Ascending aorta (tissue), 2 donors: Measurements from ENCODE around the gene MTPN. TPM values are rescaled to one million over a fixed set of nuclear protein-coding genes. Genes with fewer than 3 reads are reported as not detected.

Experiments used
- DNase-seq, 2 donors: peaks; one replicate each; pipeline ENCODE4 v3.0.0-alpha.2; 2019; ENCODE audit warnings: low spot score in 2 of 2
- H3K27ac ChIP-seq, 2 donors: fragments of 200-600 bp; sonication (generic); one replicate each; pipeline ENCODE4 v1.5.1; 2016 to 2017; ENCODE audit warnings: mild to moderate bottlenecking in 1 of 2
- H3K27me3 ChIP-seq: fragments of 200-600 bp; sonication (generic); one replicate; pipeline ENCODE4 v1.5.1; 2017
- H3K36me3 ChIP-seq, 2 donors: fragments of 200-600 bp; sonication (generic); one replicate each; pipeline ENCODE4 v1.5.1; 2016
- H3K4me1 ChIP-seq, 2 donors: fragments of 200-600 bp; sonication (generic); one replicate each; pipeline ENCODE4 v1.5.1; 2016 to 2017; ENCODE audit warnings: mild to moderate bottlenecking in 1 of 2
- H3K4me3 ChIP-seq, 2 donors: fragments of 200-600 bp; sonication (generic); one replicate each; pipeline ENCODE4 v1.5.1; 2016 to 2017; ENCODE audit warnings: mild to moderate bottlenecking in 1 of 2
- H3K9me3 ChIP-seq, 2 donors: fragments of 200-600 bp; sonication (generic); one replicate each; pipeline ENCODE4 v1.5.1; 2016
- intact Hi-C: fragments of 100-400 bp; cut with DNase I; formaldehyde crosslinking; loops from one replicate; pipeline ENCODE4 v1.15.1; 2023
- total RNA-seq: library from RNA; depleted of rRNA; stranded (reverse); fragments of >200 nt; gene quantifications from one replicate; pipeline ENCODE4 v1.1.0, GENCODE V29; 2016
- TF ChIP-seq, protein P1 (sequence below), 3 experiments: fragments of 200-600 bp in 2 of 3; fragments of 450-650 bp in 1 of 3; sonication (generic) in 2 of 3; IDR thresholded peaks; one replicate each; pipeline ENCODE4 v1.5.1; 2016 to 2019; ENCODE audit warnings: antibody characterized with exemption in 3 of 3, mild to moderate bottlenecking in 1 of 3, moderate library complexity in 1 of 3

Gene MTPN
- total RNA-seq, 1 donor from 2014 or later = 43.5 TPM

DNA sequence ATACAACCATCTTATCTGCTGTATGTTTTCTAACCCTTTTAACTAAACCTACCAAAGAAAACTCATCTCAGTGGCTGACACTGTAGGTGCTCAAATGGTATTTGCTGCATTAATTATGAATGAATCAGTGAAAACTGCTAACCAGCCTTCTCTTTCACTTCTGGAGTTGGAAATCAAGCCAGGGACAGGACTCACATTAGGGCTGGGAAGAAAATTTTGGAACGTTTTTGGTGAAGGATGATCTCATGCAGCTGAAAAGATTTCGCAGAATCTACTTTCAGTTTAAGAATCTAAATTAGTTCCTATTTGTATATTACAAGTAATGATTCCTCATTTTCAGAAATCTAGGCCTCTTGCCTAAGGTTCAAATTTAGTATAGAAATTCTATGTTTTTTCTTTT lies 12.9 kb downstream of the MTPN start:
- H3K9me3 ChIP-seq = no peaks in the 10 kb centered on the region
- no peak for DNase-seq
- H3K27ac ChIP-seq = no peak overlapping the region
- H3K36me3 ChIP-seq = no peaks in the 10 kb centered on the region
- H3K4me3 ChIP-seq = no peak overlapping the region
- peaks cover 0 to 7% of the 10 kb centered on the region in 2 donors for H3K4me1 ChIP-seq
- H3K27me3 ChIP-seq = no peaks in the 10 kb centered on the region
- intact Hi-C loops = no loop called here
- TF ChIP-seq, protein P1, sequence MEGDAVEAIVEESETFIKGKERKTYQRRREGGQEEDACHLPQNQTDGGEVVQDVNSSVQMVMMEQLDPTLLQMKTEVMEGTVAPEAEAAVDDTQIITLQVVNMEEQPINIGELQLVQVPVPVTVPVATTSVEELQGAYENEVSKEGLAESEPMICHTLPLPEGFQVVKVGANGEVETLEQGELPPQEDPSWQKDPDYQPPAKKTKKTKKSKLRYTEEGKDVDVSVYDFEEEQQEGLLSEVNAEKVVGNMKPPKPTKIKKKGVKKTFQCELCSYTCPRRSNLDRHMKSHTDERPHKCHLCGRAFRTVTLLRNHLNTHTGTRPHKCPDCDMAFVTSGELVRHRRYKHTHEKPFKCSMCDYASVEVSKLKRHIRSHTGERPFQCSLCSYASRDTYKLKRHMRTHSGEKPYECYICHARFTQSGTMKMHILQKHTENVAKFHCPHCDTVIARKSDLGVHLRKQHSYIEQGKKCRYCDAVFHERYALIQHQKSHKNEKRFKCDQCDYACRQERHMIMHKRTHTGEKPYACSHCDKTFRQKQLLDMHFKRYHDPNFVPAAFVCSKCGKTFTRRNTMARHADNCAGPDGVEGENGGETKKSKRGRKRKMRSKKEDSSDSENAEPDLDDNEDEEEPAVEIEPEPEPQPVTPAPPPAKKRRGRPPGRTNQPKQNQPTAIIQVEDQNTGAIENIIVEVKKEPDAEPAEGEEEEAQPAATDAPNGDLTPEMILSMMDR (IDR thresholded peaks at IDR 0.05) = no peak

DNA sequence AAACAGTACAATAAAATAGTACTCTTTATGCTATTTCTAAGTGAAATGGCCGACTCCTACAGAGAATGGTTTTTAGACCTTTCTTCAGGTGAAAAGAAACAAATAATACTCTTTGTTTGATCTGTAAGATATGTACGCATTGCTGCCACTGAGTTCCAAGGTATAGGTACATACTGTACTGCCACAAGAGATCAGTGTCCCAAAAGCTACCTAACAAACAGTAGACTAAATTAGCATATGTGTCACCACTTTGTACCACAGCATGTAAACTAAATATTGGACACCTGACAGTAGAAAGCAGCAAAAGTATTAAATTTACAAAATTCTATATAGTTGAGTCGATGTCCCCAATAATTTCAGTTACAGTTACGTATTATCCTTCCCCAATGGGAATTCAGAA lies 14.4 kb downstream of the MTPN start:
- Histone ChIP-seq H3K27me3 (no peaks in the 10 kb centered on the region), H3K27ac (no peak overlapping the region), H3K36me3 (no peaks in the 10 kb centered on the region), H3K9me3 (no peaks in the 10 kb centered on the region), H3K4me1 (peaks cover 0 to 7% of the 10 kb centered on the region in 2 donors), H3K4me3 (no peak overlapping the region)
- TF ChIP-seq, protein P1 (IDR thresholded peaks at IDR 0.05) = no peak
- no peak for DNase-seq
- intact Hi-C loops = no loop called here

DNA sequence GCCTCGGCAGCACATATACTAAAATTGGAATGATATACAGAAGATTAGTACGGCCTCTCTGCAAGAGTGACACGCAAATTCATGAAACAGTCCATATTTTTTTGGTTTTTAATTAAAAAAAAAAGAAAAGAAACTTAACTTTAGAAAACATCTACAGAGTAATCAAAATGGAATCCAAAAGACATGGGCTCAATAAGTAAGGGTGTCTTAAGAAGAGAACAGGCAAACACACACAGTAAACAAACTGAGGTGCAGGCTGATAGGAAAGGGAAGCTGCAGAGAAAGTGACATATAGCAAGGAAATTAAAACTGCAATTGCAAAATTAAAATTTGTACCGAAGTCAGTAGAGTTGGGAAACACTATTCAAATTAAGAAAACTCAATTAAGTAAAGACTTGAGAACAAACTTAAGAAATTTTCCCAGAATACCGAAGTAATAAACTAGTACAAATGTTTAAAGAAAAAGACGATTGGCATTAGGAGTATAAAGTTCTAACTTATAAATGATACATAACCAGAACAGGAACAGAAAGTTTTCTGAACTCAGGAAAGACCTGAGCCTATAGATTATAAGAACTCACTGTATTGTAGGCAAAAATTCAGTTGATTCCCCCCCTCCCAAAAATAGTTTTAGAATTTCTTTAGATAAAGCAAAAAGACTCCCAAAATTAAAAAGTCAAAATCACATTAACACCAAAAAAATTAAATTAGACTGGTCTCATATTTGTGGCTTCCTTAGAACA lies 16.3 kb downstream of the MTPN start:
- H3K27ac ChIP-seq = no peak overlapping the region
- no peaks in the 10 kb centered on the region for H3K27me3 ChIP-seq
- TF ChIP-seq, protein P1 (IDR thresholded peaks at IDR 0.05) = no peak
- H3K4me1 ChIP-seq = peaks cover 0 to 7% of the 10 kb centered on the region in 2 donors
- no peak overlapping the region for H3K4me3 ChIP-seq
- no peaks in the 10 kb centered on the region for H3K9me3 ChIP-seq
- intact Hi-C loops = no loop called here
- no peaks in the 10 kb centered on the region for H3K36me3 ChIP-seq
- DNase-seq = no peak

DNA sequence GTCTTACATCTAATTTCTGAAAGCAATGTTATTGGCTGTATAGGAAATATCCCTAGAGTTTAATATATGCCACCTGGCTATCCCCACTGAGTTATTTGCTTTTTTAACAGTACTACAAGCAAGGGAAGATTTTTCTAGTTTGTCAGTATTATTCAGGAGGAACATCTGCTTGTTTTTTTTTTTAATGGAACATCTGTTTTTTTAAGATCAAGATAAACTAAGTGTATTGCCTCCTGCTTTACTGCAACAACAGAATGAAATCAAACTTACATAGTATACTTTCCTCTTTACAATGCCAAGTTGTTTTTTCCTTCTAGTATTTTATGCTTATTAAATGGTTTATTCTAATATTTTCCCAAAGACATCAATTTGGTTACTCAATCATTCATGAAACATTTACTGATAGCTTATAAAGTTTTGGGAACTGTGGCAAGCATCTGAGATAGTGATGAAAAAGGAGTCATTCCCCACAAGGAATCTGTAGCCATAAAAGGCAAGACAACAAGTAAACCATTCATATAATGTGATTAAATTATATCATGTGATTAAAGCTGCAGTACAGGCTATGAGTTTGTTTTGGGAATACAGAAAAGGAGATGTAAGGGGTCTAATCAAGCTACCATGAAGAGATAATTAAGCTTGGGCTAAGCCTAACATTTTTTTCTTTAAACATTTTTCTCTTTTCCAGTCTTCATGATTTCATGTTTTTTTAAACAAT lies 17.4 kb downstream of the MTPN start:
- no peak for DNase-seq
- no peak overlapping the region for H3K27ac ChIP-seq
- no peaks in the 10 kb centered on the region for H3K9me3 ChIP-seq
- TF ChIP-seq, protein P1 (IDR thresholded peaks at IDR 0.05) = no peak
- H3K4me3 ChIP-seq = no peak overlapping the region
- intact Hi-C loops = no loop called here
- H3K36me3 ChIP-seq = no peaks in the 10 kb centered on the region
- peaks cover 0 to 7% of the 10 kb centered on the region in 2 donors for H3K4me1 ChIP-seq
- no peaks in the 10 kb centered on the region for H3K27me3 ChIP-seq

DNA sequence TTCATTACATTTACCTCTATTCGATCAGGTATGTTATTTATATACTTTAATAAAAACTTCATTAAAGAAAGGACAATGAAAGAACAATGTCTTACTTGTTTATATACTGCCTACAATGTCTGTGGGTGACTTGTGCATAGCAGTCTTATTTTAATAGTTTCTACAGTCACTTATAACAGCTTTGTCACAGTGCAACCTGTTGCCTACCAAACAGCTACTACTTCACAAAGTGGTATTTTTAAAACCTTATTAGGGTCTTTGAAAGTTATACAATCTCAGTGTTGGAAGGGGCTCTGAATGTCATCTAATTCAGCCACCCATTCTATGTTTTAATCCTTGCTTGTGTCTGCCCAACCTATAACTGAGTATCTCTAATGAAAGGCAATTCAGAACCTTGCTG lies 19.0 kb downstream of the MTPN start:
- intact Hi-C loops = no loop called here
- DNase-seq = no peak
- Histone ChIP-seq H3K36me3 (no peaks in the 10 kb centered on the region), H3K27ac (no peak overlapping the region), H3K27me3 (no peaks in the 10 kb centered on the region), H3K4me1 (no peaks in the 10 kb centered on the region), H3K9me3 (no peaks in the 10 kb centered on the region), H3K4me3 (no peak overlapping the region)
- TF ChIP-seq, protein P1 (IDR thresholded peaks at IDR 0.05) = no peak
